Midbrain (tissue), 1 donor: Measurements from ENCODE around the gene RAD52.

Source experiments
- DNase-seq: peaks from one replicate; lab custom pipeline; 2025; lab: John Stamatoyannopoulos, UW

RAD52 gene

DNA sequence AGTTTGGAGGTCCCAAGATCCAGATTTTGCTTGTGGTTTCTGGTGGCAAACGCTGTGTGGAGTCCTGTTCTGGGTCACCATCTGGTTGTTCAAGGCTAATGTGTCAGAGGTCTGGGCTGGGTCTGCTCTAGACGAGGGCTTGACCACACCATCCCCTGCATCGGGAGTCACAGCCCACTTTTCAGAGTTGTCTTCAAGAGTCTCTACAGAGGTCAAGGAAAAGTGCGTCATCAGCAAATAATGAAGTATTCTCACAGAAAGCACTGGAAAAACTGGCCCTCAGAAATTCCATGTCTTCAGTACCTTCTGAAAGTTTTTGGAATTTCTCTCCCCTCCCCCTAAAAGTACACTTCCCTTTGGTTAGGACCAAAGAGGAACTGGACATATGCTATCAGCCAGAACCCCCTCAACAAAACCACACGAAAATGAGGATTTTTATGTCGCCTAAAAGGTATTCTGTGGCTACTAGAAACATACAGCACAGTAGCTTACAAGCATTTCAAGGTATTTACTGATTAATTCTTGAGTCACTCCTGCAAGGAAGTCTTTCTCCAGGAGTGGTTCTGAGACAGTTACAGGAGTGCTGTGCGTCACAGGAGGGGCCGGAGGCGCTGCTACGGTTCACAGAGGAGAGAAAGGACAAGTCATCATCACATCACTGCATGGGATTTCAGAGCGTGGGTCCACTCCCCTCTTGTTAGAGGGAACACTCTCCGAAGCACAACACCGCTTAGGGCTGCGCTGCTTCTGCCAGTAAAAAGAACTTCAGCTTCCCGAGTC, 35.4 kb downstream of the RAD52 start:
- no peak for DNase-seq

- no peak for DNase-seq
Observed at GRCh38 chr12:912466-913235, 36.8 kb downstream of the RAD52 start.

DNA sequence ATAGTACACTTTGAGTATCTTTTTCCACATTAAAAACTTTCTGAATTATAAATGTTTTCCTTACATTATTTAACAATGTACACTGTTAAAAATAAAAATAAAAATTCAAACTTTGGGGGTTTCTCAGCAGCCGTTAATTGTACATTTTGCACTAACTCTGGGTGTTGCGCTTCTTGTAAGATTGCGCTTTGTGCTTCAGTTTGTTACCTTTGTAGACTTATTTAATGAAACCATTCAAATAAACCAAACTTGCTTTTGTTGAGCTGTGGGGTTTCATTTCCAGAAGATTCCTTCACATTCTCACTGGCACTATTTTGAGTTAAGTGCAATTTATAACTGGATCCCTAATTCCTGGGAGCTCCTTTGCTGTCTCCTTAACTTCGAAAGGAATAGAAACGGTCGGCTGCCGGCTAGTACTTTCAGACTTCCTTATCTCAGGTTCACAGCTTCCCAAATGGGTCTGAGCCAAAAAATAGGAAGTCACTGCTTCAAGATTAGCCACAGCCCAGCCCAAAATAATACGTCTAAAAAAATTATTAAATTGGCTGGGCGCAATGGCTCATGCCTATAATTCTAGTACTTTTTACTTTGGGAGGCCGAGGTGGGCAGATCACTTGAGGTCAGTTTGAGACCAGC, 38.2 kb downstream of the RAD52 start:
- no peak for DNase-seq

GRCh38 chr12:910416-910815, 39.1 kb downstream of the RAD52 start:
- DNase-seq: no peak

- no peak for DNase-seq
Observed at GRCh38 chr12:909861-910260, 39.6 kb downstream of the RAD52 start.

- DNase-seq: no peak
Observed at GRCh38 chr12:907413-908185, 41.9 kb downstream of the RAD52 start.

GRCh38 chr12:906062-906585, 43.4 kb downstream of the RAD52 start:
- no peak for DNase-seq

GRCh38 chr12:905261-906031, 44.0 kb downstream of the RAD52 start:
- DNase-seq: no peak

DNA sequence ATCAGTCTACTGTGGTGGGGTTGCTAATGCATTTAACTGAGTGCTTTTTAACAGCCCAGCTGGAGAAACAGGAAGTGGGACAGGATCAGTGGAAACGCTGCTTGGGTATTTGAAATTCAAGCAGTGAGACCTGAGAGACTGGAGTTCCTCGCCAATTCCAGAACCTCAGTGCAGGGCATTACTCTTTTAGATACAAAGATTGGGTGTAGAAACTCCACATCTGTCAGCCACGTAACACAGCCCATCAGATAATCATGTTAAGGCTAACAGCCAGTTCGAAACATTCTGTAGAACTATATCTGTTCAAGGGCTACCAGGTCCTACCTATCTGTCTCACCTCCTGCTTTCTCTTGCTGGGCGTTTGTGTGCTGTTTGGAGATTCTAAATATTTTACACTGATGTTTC, 45.5 kb downstream of the RAD52 start:
- DNase-seq: peak; percentile 13

GRCh38 chr12:903055-903454, 46.4 kb downstream of the RAD52 start:
- no peak for DNase-seq

DNA sequence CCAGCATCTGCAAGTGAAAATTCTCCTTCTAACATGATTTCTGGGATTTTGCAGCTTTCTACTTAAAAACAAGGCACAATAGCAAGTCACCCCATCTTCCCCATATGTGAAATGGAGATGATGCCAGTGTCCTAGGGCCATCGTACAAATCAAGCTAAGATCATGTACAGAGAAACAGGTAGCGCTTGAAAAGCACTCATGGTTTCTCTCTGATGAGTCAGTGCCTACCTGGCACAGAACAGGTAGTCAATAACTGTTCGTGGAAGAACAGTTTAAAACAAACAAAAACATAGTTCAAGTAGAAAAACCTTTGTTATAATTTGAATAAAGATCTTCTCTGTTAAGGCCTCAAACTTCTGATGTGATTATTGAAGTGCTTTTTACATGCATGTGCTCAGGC, 46.9 kb downstream of the RAD52 start:
- no peak for DNase-seq

DNA sequence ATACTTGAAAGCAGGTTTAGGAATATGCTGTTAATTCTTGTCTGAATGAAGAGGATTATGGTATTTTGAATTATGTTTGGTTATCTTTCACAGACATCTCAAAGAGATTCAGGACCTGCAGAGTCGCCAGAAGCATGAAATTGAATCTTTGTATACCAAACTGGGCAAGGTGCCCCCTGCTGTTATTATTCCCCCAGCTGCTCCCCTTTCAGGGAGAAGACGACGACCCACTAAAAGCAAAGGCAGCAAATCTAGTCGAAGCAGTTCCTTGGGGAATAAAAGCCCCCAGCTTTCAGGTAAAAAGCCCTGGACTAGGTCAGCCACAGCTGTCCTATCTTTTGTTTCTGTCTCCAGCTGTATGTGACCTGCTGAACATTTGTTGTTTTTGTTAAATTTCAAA, 52.1 kb downstream of the RAD52 start:
- no peak for DNase-seq

- no peak for DNase-seq
Observed at GRCh38 chr12:896031-896430, 53.5 kb downstream of the RAD52 start.

DNA sequence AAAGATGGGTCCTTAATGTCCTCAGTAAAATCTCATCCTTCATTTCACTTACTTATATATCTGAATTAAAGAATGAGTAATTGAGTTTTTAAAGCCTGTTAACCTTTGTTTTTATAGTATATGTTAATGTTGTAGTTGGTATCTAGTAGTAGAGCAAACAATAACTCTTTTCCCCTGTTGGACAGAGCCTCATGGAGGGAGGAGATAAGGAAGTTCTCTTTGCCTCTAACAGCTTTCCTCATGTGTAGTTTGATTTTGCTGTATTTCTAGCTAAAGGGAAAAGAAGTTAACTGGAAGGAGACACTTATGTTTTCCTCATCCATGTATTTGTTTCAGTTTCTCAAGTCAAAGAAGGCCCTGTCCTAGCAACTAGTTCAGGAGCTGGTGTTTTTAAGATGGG, 55.3 kb downstream of the RAD52 start:
- no peak for DNase-seq

- no peak for DNase-seq
Observed at GRCh38 chr12:886206-886605, 63.3 kb downstream of the RAD52 start.

DNA sequence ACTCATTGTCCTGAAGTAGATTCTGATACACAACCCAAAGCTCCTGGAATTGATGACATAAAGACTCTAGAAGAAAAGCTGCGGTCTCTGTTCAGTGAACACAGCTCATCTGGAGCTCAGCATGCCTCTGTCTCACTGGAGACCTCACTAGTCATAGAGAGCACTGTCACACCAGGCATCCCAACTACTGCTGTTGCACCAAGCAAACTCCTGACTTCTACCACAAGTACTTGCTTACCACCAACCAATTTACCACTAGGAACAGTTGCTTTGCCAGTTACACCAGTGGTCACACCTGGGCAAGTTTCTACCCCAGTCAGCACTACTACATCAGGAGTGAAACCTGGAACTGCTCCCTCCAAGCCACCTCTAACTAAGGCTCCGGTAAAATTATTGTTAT, 63.8 kb downstream of the RAD52 start:
- no peak for DNase-seq

- no peak for DNase-seq
Observed at GRCh38 chr12:884746-885414, 64.6 kb downstream of the RAD52 start.

- no peak for DNase-seq
Observed at GRCh38 chr12:880656-881055, 68.8 kb downstream of the RAD52 start.

GRCh38 chr12:879641-880040, 69.9 kb downstream of the RAD52 start:
- DNase-seq: no peak

DNA sequence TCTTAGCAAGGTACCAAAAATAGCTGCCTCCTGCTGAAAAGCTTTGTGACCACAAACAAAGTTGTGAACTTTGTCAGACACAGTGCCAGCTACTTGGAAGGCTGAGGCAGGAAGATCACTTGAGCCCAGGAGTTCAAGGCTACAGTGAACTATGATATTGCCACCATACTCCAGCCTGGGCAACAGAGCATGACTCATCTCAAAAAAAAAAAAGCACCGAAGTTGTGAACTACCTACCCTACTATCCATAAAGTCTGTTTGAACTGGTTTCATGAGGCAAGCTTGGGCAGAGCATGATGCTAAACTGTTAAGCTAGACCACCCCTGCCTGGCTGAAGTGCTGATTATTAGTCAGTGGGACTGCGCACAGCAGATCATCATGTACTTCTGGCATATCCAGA, 75.5 kb downstream of the RAD52 start:
- no peak for DNase-seq

- DNase-seq: no peak
Observed at GRCh38 chr12:870378-870777, 79.1 kb downstream of the RAD52 start.
